Left cardiac atrium (tissue), 4 donors: Measurements from ENCODE around the gene DLK2. TPM values are rescaled to one million over a fixed set of nuclear protein-coding genes. Genes with fewer than 3 reads are reported as not detected.
"Not testable (repeated sequence)": the region's sequence is repeated elsewhere in the genome, so short reads cannot be mapped to it uniquely, and the experiment has no call there.

ENCODE experiments used
- ATAC-seq, 2 donors: fragments of 200-7000 bp; cut with Tn5 transposase; one replicate each; pipeline ENCODE4 v1.9.1; 2020; ENCODE audit warnings: mild to moderate bottlenecking in 2 of 2, moderate library complexity in 2 of 2
- DNase-seq: peaks from one replicate; pipeline ENCODE4 v3.0.0-alpha.2; 2020
- intact Hi-C, 2 donors: fragments of 100-400 bp; cut with DNase I; formaldehyde crosslinking; loops; one replicate each; pipeline versions ENCODE4 v1.14.1 to v1.15.1; 2022 to 2023
- total RNA-seq, 2 donors: library from RNA; stranded (reverse); fragmentation: NEBNext Ultra II Directional; extraction: Animal tissue kit (Norgen Biotek cat#: 25700); gene quantifications; one replicate each; pipeline ENCODE4 v1.2.1, GENCODE V29; 2021
- donor health status: DM: no; HTN: yes; CAD: no.
- donor health status: DM: no; HTN: yes; CAD: no; lungs with severe emphysema.
- donor health status: DM: yes; HTN: yes; CAD: no.
- donor health status: Dilated cardiomyopathy.

DLK2 gene
- total RNA-seq, 2 donors from 2014 or later = 0.68 TPM; not detected in 1

DNA sequence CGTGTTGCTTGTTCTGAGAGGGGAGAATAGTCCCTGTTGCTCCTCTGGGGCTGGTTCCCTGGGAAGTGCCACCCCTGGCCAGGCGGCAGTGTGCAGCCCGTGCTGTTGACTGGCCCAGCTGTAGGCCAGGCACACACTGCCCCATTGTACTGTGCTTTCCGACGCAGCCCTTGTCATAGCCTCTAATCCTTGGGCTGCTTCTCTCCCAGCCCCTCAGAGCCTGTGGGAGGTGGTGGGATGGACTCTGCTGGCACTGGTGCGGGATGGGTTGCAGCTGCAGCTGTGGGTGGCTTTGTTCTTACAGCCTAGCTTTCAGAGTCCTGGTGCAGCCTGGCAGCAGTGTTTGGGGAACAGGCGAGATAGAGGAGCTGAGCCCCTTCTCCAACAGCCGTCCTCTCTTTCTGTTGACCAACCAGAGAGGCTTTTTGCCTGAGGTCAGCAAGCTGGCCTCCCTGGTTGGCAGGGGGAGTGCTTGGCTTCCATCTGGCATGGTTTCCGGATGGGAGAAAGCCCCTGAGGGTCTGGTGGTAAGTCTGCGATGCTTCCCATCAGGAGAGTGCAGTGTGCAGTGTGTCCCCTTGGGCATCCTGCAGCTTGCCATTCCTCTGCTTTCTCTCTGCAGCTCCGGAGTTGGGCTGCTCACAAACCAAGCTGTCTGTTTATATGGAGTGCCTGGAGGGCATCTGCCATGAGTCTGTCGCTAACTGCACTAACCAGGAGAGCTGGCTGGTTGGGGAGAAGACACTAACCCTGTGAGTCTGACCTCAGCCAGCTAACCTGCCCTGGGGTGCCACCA lies 34.1 kb upstream of the DLK2 start:
- intact Hi-C loops = loop anchor here in 1 of 2 donors (10.0 kb wide), 1 partner anchor 225 kb away; no protein-coding TSS in a partner anchor
- DNase-seq (no peak), ATAC-seq (peak in 1 of 2 donors; percentile 25)

DNA sequence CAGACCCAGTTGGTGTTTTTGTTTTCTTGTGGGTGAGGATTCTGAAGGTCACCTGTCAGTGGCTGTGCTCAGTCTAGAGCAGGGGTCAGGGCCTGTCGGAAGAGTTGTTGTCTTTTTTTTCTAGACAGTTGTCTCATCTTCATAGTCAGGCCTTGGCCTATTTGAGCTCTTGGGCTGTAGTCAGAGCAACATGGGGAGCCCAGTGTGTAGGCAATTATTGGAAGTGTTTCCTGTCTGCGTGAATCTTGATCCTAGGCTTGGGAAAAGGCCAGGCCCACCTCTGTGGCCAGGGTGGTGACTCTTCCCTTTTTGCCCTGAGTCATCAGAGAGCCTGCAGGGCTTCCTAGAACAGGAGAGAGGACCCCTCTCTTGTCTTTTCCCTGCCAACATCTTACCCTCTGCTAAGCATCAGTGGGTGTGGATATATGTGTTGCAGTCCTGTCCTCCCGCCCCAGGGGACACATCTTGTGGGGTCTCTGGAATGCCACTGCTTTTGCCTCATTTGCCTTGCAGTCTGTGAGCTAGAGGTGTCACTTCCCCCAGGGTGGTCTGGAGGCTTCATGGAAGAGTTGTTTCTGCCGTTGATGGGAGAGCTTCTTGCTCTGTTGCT lies 33.4 kb upstream of the DLK2 start:
- DNase-seq (no peak), ATAC-seq (no peak)
- intact Hi-C loops = no loop called here

- DNase-seq = no peak
- intact Hi-C loops = no loop called here
- no peak for ATAC-seq
These were observed 26.4 kb upstream of the DLK2 start for GRCh38 chr6:43481591-43482236.

DNA sequence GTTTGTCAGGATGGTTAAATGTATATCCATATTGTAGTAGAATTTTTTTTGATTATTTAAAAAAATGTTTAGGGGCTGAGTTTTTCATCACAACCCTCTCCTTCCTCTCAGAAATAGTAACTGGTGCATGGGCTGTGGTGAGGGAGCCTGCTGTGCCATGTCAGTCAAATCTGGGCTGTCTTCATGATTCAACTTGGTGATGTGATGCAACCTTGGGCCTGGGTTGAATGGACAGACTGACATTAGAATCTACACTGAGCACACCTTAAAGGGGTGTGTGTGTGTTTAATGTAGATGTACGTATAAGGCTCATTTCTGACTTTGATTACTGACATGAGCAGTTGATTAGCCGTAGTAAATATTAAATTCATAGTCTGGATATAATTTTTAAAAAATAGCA lies 25.7 kb upstream of the DLK2 start:
- no peak for DNase-seq
- intact Hi-C loops = no loop called here
- no peak for ATAC-seq

DNA sequence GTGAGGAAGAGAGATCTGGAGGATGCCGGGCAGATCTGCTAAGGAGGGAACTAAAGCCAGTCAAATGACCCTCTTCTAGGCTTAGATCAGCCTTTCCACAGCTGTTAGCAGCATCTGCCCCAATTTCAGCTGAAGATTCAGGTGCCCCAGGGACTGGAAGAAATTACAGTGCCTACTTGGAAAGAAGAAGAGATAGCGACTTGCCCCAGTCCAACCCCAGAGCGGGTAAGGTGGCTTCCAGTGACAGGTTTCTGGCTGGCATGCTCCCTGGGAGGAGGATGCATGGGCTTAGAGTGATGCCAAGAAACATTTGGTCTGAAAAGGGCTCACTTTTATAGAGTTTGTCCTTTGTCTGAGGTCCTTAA lies 22.6 kb upstream of the DLK2 start:
- intact Hi-C loops = no loop called here
- ATAC-seq (no peak), DNase-seq (no peak)

GRCh38 chr6:43477235-43478007 lies 22.1 kb upstream of the DLK2 start, which contains the start of gene TJAP1:
Gene TJAP1 (plus strand): TSS chr6:43477570. CDS start chr6:43499002, 21,432 bp downstream.
- intact Hi-C loops = no loop called here
- ATAC-seq = peak; percentile 100
- peak; percentile 94 for DNase-seq

GRCh38 chr6:43476746-43477145 lies 21.4 kb upstream of the DLK2 start:
- ATAC-seq (no peak), DNase-seq (no peak)
- intact Hi-C loops = no loop called here

DNA sequence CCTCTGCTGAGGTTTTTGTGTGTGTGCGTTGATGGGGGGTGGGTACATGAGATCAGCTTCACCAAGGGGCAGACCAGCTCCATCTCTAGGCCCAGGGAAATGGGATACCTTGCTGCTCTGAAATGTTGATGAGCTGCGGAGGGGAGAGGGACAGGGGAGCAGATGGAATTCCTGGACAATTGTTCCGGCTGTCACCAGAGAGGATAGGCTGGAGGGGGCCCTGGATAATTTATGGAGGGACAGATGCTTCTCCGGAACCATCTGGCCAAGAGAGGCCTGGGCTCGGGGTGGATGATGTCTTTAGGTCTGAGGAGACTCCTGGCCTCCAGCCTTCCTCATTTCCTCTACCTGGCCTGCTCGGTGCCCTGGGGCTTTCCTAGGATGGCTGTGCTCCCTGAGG lies 20.2 kb upstream of the DLK2 start:
- intact Hi-C loops = no loop called here
- DNase-seq (no peak), ATAC-seq (no peak)

- intact Hi-C loops = no loop called here
- ATAC-seq (no peak), DNase-seq (no peak)
These were observed 17.2 kb upstream of the DLK2 start for GRCh38 chr6:43472515-43472914.

- intact Hi-C loops = no loop called here
- no peak for DNase-seq
- ATAC-seq = no peak
These were observed 16.1 kb upstream of the DLK2 start for GRCh38 chr6:43471399-43471798.

- ATAC-seq (no peak), DNase-seq (no peak)
- intact Hi-C loops = no loop called here
These were observed 14.6 kb upstream of the DLK2 start for GRCh38 chr6:43469947-43470346.

GRCh38 chr6:43468748-43469681 lies 13.7 kb upstream of the DLK2 start:
- DNase-seq = no peak
- intact Hi-C loops = no loop called here
- ATAC-seq = peak; percentile 74 to 80

DNA sequence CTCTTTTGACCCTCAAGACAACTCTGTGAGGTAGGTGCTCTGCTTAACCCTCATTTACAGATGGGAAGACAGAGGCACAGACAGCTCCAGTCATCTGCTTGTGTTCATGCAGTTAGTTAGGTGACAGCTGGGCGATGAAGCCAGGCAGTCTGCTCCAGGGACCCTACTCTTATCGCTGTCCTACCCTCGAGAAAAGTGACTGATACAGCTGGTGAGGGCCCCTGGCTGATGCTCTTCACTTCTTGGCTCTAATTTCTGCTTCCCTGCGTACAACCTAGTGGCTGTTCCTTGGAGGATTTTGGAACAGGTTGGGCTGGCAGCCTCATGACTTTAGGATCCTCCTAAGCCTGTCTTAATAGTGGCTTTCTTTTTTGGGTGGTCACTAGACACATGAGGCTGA lies 12.9 kb upstream of the DLK2 start:
- DNase-seq (no peak), ATAC-seq (peak; percentile 49 to 74)
- intact Hi-C loops = no loop called here

DNA sequence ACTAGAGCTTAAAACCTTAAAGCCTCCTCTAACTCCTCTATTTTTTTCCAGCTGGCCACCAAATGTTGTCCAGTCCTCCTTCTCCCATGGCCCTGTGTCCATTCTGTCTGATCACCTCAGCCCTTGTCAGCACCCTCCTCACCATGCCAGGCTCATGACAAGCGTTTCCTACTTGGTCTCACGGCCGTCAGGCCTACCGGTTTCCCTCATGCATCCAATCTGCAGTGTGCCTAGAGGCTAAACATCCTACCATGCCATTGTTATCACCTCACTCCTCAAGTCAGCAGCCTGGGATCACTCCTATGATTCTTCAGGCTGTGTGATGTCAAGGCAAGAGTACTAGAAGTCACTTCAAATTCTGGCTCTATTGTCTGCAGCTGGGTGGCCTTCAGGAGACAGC lies 12.4 kb upstream of the DLK2 start:
- intact Hi-C loops = no loop called here
- ATAC-seq = peak in 1 of 2 donors; percentile 23

DNA sequence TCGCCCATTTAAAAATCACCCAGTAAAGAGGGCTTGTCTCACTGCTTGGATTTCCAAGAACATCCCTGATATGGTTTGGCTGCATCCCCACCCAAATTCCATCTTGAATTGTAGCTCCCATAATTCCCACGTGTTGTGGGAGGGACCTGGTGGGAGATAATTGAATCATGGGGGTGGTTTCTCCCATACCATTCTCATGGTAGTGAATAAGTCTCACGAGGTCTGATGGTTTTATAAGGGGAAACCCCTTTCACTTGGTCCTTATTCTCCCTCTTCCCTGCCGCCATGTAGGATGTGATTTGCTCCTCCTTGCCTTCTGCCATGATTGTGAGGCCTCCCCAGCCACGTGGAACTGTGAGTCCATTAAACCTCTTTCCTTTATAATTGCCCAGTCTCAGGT lies 11.9 kb upstream of the DLK2 start:
- intact Hi-C loops, ATAC-seq, DNase-seq: not testable (repeated sequence)

More for the DNA sequence above, 12.4 kb upstream of the DLK2 start:
- DNase-seq = no peak

GRCh38 chr6:43465948-43466347 lies 10.6 kb upstream of the DLK2 start:
- intact Hi-C loops = no loop called here
- ATAC-seq = no peak
- no peak for DNase-seq

DNA sequence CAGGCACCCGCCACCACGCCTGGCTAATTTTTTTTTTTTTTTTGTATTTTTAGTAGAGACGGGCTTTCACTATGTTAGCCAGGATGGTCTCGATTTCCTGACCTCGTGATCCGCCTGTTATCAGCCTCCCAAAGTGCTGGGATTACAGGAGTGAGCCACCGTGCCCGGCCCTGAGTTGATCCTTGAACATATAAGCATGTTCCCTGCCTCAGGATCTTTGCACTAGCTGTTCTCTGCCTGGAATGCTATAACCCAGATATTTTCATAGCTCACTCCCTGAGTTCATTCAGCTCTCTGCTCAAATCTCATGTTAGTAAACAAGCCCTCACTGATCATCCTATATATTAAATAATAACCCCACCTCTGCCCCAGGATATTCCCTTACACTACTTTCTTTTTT lies 9.0 kb upstream of the DLK2 start:
- ATAC-seq (no peak), DNase-seq (no peak)
- intact Hi-C loops = no loop called here

- DNase-seq = no peak
- intact Hi-C loops = no loop called here
- no peak for ATAC-seq
These were observed 6.6 kb upstream of the DLK2 start for GRCh38 chr6:43461936-43462335.

GRCh38 chr6:43460032-43460431 lies 4.7 kb upstream of the DLK2 start:
- no peak for ATAC-seq
- intact Hi-C loops = no loop called here
- DNase-seq = no peak
